AG10803 (cell line): Measurements from ENCODE around the gene PABPC1L.

Source experiments
- DNase-seq: peaks from one replicate; pipeline ENCODE4 v3.0.0; 2010; ENCODE audit warnings: low read depth
- H3K4me3 ChIP-seq: 2 replicates; pipeline ENCODE4 v1.5.1; 2011; ENCODE audit warnings: mild to moderate bottlenecking, low read length, control low read depth
- TF ChIP-seq, protein P1 (sequence below): conservative IDR thresholded peaks from 2 replicates; pipeline ENCODE4 v1.5.1; 2011; ENCODE audit warnings: mild to moderate bottlenecking, low read length, control low read depth, inconsistent platforms

The PABPC1L gene

GRCh38 chr20:44943828-44944227, 34.0 kb downstream of the PABPC1L start:
- DNase-seq = no peak
- TF ChIP-seq, protein P1, sequence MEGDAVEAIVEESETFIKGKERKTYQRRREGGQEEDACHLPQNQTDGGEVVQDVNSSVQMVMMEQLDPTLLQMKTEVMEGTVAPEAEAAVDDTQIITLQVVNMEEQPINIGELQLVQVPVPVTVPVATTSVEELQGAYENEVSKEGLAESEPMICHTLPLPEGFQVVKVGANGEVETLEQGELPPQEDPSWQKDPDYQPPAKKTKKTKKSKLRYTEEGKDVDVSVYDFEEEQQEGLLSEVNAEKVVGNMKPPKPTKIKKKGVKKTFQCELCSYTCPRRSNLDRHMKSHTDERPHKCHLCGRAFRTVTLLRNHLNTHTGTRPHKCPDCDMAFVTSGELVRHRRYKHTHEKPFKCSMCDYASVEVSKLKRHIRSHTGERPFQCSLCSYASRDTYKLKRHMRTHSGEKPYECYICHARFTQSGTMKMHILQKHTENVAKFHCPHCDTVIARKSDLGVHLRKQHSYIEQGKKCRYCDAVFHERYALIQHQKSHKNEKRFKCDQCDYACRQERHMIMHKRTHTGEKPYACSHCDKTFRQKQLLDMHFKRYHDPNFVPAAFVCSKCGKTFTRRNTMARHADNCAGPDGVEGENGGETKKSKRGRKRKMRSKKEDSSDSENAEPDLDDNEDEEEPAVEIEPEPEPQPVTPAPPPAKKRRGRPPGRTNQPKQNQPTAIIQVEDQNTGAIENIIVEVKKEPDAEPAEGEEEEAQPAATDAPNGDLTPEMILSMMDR = no peak
- no peak overlapping the region for H3K4me3 ChIP-seq

GRCh38 chr20:44945261-44945660, 35.4 kb downstream of the PABPC1L start:
- TF ChIP-seq, protein P1 = no peak
- no peak for DNase-seq
- no peak overlapping the region for H3K4me3 ChIP-seq

DNA sequence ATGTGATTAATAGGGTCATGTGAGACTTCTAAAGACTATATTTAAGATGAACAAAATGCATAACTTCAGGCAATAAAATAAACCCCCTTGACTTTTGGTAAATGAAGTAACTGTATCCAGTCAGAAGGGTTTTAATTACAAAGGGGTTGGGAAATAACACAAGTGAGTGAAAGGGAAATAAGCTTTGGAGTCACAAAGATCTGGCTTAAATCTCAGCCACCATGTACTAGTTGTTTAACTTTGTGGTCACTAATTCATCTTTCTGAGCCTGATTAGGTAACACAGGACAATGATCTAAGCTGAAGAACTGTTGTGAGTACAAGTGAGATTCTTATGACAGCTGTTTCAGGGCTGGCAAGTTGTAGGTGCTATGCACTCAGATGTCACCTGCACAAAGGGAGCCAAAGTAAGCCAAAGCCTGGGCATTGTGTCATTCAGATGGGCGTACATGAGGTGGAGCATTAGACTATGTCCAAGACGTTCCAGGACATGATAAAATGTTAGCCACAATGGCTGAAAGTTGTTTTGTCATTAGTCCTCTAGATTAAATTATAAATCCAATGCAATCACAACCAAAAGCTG, 36.5 kb downstream of the PABPC1L start:
- no peak for DNase-seq
- no peak overlapping the region for H3K4me3 ChIP-seq
- TF ChIP-seq, protein P1 = no peak

DNA sequence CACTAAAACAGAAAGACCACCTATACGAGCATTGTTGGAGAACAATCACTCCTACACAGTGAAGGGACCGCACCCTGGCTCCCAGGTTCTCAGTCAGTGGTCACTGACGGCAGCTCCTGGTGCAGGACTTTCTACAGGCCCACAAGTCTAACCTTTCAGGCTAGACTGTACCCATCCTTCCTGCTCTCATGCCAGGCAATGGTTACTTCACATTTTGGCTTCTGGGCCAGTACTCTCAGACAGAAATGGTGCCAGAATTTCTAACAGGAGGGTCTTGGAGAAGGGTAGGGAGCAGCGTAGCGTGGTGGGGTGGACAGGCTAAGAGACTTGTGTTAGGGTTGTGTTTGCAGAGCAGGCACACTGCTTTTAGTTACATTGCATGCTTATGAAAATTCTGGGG, 38.2 kb downstream of the PABPC1L start:
- DNase-seq = no peak
- TF ChIP-seq, protein P1 = no peak
- no peak overlapping the region for H3K4me3 ChIP-seq

DNA sequence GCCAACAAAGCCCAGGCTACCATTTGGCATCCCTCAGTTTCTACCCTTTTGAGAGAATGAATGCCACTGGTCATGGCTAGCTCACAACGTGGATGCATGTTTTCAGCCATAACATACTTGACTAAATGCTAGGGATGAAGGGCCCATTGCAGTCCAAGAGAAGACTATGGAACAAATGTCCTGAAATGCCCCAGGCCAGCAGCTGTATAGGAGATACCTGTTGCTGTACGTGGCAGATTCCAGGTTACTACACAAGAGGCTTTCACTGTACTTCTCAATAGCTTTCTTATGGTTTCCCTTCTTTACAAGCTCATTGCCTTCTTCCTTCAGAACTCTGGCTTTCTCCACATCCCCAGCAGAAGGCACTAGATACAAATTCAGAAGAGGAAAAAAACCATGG, 38.7 kb downstream of the PABPC1L start:
- no peak for DNase-seq
- H3K4me3 ChIP-seq = no peak overlapping the region
- TF ChIP-seq, protein P1 = no peak

- DNase-seq = no peak
- TF ChIP-seq, protein P1 = no peak
- no peak overlapping the region for H3K4me3 ChIP-seq
Measured at GRCh38 chr20:44950368-44950767, 40.5 kb downstream of the PABPC1L start.

DNA sequence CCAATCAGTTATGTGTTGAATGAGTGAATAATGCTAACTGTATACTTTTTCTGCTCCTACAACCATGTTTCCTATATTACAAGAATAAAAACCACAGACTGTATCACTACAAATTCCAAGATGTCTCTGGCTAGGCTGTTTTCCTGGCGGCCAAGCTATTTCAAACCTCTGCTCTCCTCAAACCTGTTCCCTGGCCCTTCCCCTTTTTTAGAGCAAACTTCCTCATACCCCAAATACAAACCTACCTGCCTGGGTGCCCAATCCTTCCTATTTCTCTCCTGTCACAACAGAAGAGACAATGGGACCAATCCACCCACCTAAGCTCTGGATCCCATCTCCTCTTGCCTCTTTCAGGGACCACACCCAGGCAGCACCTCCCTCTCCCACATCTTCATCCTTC, 42.9 kb downstream of the PABPC1L start:
- no peak overlapping the region for H3K4me3 ChIP-seq
- TF ChIP-seq, protein P1 = no peak
- DNase-seq = no peak
